NK-92 (cell line): ENCODE results near the gene CSNK1G2.

ENCODE experiments used
- DNase-seq: peaks from one replicate; lab custom pipeline; 2025; ENCODE audit not compliant: unreplicated experiment; lab: John Stamatoyannopoulos, UW

CSNK1G2 gene

DNA sequence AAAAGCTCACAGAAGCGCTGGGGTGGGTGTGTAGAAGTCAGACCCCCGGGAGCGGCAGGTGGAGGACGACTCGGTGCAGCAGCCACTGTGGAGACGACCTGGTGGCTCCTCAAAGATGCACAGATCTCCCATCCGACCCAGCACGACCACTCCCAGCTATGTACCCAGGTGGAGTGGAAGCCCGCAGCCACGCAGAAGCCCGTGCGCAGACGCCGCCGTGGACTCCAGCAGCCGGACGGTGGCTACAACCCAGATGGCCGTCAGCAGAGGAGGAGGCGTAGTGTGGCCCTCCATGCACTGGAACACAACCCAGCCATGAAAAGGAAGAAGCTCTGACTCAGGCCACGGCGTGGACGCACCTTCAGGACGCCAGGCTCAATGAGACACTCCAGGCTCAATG is 21.7 kb downstream of the CSNK1G2 start:
- DNase-seq = no peak

DNA sequence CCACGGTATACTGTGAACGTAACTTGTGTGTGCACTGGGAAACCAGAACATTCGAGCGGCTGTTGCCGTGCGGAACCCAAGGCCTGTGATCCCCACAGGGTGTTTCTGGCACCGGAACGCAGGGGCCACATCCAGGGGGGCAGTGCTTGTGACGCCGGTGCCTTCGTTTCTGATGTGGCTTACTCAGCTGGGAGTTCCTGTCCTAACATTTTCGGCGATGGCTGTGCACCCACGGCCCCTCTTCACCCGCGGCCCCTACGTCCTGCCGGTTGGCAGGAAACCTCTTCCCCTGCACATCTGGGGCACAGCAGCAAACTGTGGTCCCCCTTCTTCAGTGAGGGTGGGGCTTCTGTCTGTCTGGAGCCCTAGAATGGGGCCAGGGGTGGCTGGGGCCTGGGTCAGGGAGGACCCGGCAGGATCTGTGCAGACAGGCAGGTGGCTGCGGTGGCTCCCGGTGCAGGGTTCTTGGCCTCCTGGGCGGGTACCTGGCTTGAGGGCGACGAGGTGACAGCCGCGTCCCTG is 26.2 kb downstream of the CSNK1G2 start:
- no peak for DNase-seq

DNA sequence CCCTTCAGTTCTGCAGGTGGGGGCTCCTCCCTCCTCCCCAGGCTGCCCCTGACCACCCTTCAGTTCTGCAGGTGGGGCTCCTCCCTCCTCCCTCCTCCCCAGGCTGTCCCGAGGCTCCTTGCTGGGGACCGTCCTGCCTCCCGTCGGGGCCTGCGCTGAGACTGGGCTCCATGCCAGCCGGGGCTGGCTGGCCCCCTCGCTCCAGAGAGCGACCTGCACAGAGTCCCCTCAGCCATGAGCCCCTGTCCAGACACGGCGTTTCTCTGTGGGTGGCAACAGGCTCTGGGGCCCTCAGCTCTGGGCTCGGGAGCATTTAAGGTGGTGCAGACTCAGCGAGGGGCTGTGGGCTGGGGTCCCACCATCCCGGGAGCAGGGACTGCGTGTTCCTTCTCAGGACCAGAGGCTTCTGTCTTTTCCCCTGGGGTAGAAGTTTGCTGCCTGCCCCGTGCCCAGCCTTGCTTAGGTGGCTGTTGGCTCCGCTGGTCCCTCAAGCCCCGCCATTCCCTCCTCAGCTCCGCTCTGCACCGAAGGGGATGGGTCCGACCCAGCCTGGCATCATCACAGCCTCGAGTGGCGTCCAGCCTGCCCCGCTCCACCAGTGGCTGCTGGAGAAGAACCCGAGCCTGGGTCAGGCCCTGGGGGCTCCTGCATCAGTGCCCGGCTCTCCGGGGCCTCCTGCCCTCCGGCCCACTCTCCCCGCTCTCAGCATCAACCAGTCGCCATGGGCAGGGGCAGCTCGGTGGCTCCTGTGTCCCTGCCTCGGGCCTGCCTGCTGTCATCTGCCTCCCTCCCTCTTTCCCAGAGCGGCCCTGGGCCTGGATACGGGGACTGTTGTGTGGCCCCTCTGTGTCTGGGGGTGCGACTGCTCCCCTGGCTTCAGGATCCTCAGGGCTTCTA is 27.6 kb downstream of the CSNK1G2 start:
- no peak for DNase-seq

DNA sequence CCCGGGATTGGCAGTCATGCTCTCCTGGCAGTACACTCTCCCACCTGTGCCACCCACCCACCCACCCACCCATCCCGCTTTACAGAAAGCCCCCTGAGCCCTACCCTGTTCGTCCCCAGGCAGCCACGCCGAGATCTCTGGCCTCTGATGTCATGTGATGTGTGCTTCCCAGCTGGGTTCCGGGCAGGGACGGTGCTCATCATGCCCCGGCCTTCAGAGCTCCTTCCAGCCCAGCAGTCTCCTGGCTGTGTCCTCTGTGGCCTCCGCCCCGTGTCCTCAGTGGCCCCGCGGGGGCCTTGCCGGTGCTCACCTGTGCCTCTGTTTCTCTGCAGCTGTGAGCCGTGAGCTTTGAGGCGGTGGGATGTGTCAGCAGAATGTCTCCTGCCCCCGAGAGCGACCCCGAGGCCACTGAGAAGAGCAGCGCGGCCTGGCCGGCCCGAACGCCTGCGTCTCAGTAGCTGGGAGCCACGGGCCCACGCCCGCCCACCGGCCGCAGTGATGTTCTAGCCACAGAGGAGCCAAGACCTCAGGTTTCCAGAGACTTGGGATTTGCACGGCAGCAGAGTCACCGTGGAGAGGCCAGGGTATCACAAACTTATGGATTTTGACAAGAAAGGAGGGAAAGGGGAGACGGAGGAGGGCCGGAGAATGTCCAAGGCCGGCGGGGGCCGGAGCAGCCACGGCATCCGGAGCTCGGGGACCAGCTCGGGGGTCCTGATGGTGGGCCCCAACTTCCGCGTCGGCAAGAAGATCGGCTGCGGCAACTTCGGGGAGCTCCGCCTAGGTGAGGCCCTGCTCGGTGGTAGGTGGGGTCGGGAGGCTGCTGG is 28.4 kb downstream of the CSNK1G2 start:
- no peak for DNase-seq

DNA sequence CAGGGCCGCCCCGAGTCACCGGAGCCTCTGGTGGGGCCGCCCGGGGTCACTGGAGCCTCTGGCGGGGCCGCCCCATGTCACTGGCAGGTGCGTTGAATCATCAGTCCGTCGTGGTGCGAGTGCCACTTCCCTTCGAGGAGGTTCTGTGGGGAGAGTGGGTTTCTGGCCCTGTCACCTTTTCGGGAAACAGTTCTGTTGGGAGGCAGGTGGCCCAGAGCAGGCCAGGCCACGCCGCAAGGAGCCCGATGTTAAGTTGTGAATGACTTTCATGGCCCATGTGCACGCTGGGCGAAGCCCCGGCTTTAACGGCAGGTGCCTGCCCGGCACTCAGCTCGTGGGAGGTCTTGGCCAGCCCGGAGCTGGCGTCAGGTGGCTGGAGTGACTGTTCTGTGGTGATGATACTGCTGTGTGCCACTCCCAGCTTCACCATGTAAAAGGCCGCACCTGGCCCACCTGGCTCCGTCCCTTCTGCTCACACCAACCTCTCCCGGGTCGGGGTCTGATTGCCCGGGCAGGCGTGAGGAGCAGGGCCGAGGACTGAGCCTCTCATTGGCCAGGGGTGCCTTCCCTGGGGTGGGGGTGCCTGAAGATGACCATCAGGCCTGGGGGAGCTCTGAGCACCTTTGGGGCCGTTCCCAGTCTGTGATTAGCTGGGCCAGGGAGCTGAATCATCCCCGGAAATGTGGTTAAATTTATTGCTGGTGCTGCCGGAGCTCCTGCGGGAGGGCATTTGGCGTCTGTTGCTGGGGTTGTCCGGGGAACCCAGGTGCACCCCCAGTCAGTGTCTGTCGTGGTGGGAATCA is 29.2 kb downstream of the CSNK1G2 start:
- DNase-seq = no peak

DNA sequence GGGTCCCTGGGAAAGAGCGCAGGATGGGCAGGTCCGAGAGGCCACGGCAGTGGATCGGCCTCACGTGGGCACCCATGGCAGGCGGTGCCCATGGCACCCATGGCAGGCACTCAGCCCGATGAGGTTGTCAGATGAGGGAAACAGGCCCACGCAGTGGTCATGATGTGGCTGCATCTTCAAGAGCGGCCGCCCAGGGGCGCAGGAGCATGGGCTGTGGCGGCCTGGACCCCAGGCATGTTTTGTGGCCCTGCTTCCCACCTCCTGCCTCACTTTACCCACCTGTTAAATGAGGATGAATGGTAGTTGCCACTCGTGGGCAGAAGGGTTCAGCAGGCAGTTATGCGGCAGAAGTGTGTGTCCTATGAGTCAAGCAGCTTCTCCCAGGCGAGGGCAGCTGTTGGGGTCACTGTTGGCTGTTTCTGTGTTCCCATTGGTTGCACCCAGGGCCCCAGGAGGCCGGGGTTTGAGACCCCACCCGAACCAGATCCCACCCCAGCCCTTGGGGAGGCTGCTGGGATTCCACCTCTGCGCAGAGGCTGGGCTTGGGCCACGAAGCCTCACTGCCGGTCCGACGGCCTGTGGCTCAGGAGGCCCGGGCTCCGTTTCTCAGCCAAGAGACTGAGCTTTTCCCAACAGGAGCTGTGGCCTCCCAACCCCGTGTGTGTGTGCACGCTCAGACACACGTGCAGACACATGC is 30.0 kb downstream of the CSNK1G2 start:
- DNase-seq = no peak

- no peak for DNase-seq
Measured at GRCh38 chr19:1974381-1975161, 33.6 kb downstream of the CSNK1G2 start.

GRCh38 chr19:1975162-1975480 is 34.1 kb downstream of the CSNK1G2 start:
- no peak for DNase-seq

- no peak for DNase-seq
Measured at GRCh38 chr19:1977120-1977519, 36.1 kb downstream of the CSNK1G2 start.

DNA sequence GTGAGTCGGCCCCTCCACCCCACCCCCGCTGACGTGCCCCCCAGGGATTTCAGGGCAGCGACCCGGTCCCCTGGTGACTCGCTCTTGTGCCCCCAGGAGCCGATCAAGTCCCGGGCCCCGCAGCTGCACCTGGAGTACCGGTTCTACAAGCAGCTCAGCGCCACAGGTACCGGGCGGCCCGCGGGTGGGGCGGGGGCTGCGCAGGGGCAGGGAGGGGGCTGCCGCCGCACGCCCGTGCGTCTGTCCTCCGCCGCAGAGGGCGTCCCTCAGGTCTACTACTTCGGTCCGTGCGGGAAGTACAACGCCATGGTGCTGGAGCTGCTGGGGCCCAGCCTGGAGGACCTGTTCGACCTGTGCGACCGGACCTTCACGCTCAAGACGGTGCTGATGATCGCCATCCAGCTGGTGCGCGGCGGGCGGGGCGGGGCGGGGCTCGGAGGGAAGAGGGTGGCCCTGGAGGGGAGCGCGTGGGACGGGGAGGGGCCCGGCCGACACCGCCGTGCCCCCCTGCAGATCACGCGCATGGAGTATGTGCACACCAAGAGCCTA is 37.4 kb downstream of the CSNK1G2 start:
- DNase-seq = no peak

DNA sequence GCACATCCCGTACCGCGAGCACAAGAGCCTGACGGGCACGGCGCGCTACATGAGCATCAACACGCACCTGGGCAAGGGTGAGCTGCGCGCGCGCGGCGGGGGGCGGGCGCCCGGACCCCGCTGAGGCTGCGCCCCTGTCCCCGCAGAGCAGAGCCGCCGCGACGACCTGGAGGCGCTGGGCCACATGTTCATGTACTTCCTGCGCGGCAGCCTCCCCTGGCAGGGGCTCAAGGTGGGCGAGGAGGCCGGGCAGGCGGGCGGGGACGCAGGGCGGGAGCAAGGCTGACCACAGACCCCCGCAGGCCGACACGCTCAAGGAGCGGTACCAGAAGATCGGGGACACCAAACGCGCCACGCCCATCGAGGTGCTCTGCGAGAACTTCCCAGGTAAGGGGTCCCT is 38.0 kb downstream of the CSNK1G2 start:
- no peak for DNase-seq

DNA sequence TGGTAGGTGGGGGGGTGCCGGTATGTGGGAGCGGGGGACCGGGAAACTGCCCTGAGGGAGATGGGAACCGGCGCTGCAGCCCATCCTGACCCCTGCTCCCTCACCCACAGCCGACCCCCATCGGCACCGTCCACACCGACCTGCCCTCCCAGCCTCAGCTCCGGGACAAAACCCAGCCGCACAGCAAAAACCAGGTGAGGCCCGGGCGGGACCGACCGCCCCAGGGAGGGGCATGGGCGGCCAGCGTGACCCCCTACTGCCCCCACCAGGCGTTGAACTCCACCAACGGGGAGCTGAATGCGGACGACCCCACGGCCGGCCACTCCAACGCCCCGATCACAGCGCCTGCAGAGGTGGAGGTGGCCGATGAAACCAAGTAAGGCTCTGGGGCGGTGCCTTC is 38.7 kb downstream of the CSNK1G2 start:
- DNase-seq = no peak

- no peak for DNase-seq
Measured at GRCh38 chr19:1980091-1980808, 39.3 kb downstream of the CSNK1G2 start.

DNA sequence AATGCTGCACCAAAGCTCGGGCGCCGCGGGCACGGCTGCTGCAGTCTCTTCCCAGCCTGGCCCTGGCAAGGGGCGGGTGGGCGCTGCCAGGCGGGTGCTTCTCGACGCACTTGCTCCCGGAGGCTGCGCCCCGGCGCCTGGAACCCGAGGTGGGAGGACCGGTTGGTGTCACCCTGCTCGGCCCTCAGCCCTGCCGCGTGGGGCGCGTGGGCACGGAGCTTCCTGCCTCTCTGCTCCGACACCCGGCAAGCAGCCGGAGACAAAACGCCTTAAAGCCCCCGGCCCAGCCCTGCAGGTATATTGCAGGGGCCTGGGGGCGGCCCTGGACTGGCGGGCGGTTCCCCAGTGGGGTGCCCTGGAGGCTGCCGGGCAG is 39.8 kb downstream of the CSNK1G2 start:
- no peak for DNase-seq

- no peak for DNase-seq
Measured at GRCh38 chr19:1981253-1981652, 40.3 kb downstream of the CSNK1G2 start.

GRCh38 chr19:1984357-1984756 is 43.4 kb downstream of the CSNK1G2 start:
- no peak for DNase-seq

GRCh38 chr19:1985588-1986356 is 44.8 kb downstream of the CSNK1G2 start:
- no peak for DNase-seq
